ENCODE data around the gene MYH11.
"Not testable (repeated sequence)": the region's sequence is repeated elsewhere in the genome, so short reads cannot be mapped to it uniquely, and the experiment has no call there.

Gene MYH11

GRCh38 chr16:15874745-15875314, 18.0 kb upstream of the MYH11 start:
- no peak for DNase-seq

DNA sequence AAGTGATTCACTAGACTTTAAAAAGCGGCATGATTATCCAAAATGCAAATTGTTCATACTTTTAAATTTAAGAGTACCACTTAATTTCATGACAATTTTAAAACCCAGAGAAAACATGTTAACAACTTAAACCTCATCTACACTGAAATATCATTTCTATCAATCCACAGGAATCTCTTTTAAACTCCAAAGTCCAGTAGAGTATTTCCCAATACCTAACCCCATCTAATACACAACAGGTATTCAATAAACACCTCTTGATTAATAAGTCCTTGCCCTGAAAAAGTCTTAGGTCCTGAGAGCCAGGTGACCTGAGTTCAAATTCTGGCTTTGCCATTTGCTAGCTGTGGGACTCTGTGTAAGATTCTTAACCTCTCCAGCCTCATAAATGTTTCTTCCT, 16.9 kb upstream of the MYH11 start:
- DNase-seq: no peak

DNA sequence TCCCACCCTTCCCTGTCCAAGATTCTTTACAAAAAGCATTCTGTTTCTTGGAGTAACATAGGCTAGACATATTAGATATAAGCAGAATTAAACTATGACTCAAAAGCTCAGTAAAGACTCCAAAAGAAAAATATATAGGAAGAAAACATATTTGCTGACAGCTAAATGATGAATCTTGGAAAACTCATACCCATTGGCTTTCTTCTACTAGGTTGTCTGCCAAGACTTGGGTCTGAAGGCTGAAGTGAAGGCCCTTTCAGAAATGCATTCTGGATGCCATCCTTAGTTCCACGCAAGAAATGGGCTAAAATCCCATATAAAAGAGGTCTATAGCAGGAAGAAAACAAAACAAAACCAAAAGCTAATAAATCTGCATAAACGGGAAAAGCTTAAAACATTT, 16.5 kb upstream of the MYH11 start:
- no peak for DNase-seq

DNA sequence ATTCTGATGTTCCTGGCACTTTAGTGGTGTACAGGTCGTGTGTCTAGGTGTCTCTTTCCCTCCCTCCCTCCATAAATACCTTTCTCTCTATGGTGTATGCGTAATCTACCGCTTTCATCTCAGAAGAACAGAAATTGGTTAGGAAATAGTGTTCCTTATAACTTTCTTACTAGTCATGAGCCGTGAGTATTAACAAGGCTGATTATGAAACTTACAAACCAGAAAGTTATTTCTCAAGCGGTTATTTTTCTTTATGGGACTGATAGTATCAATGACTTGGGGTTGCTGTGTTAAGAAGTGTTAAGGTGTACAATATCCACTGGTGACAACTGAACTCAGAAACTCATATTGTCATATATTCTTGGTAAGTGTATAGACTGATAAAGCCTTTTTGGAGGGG, 13.2 kb upstream of the MYH11 start:
- no peak for DNase-seq

- no peak for DNase-seq
Observed at GRCh38 chr16:15866451-15866850, 9.6 kb upstream of the MYH11 start.

DNA sequence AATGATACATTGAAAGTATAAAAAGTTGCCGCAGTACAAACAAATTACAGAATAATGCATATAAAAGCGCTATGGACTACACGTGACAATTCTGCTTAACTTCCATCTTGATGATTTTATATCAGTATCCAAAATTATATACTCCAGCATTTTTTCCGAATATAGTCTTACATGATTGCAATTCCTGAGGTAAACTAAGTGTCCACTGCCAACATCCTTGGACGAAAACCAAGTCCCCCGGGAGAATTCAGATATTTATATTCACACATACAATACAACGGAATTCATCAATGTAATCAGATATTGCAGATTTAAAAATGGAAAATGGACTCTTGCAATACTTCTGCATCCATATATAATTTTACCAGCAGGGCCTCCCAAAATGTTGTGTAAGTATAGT, 8.9 kb upstream of the MYH11 start:
- no peak for DNase-seq

- DNase-seq: no peak
Observed at GRCh38 chr16:15864939-15865338, 8.1 kb upstream of the MYH11 start.

DNA sequence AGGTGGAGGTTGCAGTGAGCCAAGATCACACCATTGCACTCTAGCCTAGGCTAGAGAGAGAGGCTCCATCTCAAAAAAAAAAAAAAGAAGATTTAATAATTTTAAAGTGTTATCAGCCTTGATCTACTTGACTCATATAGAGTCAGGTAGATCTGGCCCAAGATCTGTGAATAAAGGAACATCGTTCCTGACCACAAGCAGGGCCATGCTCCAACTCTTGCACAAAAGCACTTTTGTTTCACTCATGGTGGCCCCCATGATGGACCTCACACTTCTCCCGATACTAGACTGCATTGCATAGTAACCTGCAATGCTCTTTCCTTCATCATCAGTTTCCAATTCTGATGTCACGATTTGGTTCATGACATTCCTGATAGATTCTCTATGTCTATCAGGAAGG, 5.2 kb upstream of the MYH11 start:
- no peak for DNase-seq

GRCh38 chr16:15858921-15859668, 2.3 kb upstream of the MYH11 start:
- DNase-seq: no peak

DNA sequence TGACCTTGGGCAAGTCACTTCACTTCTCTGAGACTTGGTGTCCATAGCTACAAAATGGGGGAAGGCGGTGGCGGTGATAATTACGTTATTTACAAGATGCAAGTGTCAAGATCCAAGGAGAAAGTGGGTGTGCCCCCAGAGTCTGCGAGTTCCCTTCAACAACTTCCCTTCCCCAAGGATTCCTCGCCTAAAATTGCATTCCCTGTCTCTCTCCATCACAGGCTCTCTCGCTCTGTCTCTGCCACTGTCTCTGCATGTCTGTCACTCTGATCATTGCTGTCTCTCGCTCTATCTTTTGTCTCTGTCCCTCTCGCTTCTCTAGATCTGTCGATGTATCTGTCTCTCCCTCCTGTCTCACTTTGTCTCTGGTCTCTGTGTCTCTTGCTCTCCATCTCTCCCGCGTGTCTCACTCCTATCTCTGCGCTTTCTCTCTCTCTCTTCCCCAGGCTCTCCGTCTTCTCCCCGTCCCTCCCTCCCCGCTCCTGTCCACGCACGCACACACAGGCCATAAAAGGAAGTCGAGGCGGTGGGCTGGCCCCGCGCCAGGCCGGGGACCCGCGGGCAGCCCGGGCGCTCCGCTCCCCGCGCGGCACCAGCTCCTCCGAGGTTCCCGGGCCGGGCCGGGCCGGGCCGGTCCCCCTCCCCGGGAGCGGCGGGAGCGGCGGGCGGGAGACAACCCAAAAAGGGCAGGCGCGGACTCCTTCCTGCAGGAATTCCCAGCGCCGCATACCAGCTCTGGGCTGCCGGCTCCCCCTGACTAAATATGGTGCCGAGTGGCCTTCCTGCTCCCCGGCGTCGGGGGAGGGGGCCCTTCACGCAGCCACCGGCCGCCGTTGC, 1.1 kb upstream of the MYH11 start:
- DNase-seq: no peak

- peak; percentile 1 for DNase-seq
Observed at GRCh38 chr16:15856182-15856581, 646 bp downstream of the MYH11 start.

DNA sequence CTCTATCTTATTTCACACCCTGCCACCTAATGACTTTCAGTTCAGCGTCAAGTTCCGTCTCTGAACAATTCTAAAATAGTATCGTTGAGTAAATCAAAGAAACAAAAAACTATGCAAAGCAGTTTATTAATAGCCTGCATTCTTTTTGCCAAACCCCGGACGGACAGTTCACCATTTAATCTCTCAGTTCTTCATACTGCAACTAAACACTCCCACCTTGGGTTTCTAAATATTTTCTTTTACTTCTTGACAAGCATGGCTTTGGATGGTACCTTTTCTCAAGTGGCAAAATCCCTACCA, 1.2 kb downstream of the MYH11 start:
- no peak for DNase-seq

DNA sequence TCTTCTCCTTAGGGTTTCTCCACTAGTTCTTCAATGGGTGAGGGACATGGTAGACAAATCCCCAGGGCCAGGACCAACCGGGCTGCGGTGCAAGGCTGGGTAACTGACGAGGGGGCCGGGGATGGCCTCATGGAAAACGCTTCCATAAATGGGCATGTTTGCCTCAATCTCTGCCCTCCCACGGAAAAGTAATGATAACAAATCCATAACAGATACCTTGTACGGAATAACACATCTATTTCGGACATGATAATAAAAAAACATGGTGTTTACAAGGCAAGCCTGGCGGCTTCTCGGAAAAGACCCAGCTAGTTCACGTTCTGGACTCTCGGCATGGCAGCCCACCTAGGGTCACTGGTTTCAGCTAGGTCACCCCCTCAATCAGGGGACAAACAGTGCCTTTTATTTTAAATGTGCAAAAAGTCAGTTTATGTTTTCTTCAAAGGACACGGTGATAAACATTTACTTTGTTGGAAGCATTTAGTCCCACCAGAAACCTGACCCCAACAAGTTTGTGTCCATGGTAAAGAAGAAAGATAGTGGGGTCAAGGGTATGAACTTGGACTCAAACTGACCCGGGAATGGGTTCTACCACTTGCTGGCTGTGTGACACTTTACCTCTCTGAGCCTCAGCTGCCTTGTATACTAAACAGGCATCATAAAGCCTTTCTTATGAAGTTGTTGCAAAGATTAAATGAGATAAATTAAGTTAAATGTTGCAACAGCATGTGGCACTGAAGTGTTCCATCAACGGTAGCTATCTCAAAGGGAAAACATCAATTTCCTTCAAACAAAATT, 1.7 kb downstream of the MYH11 start:
- DNase-seq: no peak

GRCh38 chr16:15854061-15854460, 2.8 kb downstream of the MYH11 start:
- DNase-seq: no peak

DNA sequence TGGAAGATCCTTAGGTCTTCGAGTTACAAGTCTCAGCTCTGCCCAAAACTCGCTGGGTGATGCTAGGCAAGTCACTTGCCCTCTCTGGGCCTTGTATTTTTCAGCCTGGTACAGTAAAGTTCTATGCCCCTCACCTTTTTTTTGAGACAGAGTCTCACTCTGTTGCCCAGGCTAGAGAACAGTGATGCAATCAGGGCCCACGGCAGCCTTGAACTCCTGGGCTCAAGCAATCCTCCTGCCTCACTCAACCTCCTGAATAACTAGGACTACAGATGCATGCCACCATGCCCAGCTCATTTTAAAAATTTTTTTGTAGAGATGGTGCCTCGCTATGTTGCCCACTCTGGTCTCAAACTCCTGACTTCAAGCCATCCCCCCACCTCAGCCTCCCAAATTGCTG, 3.8 kb downstream of the MYH11 start:
- DNase-seq: no peak

DNA sequence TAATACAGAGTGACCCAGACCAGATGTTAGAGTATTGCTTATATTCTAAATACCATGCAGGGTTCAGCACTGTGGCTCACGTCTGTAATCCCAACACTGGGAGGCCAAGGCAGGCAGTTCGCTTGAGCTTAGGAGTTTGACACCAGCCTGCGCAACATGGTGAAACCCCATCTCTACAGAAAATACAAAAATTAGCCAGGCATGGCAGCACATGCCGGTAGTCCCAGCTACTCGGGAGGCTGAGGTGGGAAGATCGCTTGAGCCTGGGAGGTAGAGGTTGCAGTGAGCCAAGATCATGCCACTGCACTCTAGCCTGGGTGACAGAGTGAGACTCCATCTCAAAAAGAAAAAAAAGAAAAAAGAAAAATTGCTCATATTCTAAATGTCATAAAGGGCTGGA, 6.3 kb downstream of the MYH11 start:
- not testable (repeated sequence) for DNase-seq

GRCh38 chr16:15849209-15849981, 7.4 kb downstream of the MYH11 start:
- no peak for DNase-seq

- no peak for DNase-seq
Observed at GRCh38 chr16:15847611-15848175, 9.1 kb downstream of the MYH11 start.

DNA sequence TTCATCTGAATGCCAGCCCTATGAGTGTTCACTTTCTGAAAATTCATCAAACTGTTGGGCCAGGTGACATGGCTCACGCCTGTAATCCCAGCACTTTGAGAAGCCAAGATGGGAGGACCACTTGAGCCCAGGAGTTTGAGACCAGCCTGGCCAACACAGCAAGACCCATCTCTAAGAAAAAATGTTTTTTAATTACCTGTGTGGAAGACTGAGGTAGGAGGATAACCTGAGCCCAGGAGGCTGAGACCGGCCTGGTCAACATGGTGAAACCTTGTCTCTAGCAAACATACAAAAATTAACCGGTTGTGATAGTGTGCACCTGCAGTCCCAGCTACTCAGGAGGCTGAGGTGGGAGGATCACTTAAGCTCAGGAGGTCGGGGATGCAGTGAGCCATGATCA, 10.3 kb downstream of the MYH11 start:
- no peak for DNase-seq

DNA sequence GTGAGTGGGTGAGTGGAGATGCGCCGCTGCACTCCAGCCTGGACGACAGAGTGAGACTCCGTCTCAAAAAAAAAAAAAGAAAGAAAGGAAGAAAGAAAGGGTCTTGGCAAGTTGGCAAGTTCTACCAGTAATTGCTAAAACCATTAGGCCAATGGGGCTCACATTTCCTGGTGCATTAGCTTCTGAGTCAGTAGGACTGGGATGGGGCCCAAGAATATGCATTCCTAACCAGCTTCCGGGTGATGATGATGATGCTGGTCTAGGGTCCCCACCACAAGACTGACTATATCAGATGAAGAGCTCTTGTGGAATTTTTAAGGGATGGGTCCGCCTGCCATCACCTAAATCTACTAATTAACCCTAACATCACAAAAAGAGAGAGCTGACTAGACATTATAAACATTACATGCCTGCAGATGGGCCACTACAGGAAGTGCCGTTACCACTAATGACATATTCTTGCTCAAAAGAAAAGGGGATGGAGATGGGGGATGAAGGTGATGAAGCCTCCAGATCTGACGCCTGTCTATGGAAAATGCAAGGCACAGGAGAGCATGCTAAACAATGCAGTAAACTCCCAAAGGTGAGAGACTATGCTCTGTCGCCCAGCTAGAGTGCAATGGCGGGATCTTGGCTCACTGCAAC, 13.1 kb downstream of the MYH11 start:
- DNase-seq: no peak

DNA sequence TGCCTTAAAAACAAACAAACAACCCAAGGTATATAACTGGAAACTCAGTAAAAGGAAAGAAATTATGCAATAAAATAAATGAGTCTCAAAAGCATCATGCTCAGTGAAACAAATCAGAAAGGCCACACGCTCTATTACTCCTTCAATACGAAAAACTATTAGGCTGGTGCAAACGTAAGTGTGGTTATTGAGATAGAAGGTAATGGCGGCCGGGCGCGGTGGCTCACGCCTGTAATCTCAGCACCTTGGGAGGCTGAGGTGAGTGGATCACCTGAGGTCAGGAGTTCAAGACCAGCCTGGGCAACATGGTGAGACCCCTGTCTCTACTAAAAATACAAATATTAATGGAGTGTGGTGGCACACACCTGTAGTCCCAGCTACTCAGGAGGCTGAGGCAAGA, 17.6 kb downstream of the MYH11 start:
- DNase-seq: not testable (repeated sequence)

DNA sequence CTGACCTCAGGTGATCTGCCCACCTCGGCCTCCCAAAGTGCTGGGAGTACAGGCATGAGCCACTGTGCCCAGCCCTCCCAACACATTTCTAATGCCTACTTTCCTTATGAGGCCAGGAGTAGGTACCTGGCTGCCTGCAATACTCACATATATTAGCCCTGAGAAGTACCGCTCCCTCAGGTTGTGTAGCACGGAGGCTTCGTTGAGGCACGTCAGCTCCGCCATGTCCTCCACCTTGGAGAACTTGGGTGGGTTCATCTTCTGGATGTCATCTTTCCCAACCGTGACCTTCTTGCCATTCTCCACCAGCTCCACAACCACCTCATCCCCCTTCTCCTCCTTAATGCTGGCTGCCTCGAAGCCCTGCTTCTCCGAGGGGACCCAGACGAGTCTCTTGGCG, 19.1 kb downstream of the MYH11 start:
- DNase-seq: no peak
